GM21367 (cell line): Measurements from ENCODE around the gene ZCWPW2.

Experiments used
- ATAC-seq: cut with Tn5 transposase; IDR thresholded peaks from one replicate; pipeline ENCODE4 v1.9.1; 2021; ENCODE audit not compliant: unreplicated experiment

The ZCWPW2 gene

DNA sequence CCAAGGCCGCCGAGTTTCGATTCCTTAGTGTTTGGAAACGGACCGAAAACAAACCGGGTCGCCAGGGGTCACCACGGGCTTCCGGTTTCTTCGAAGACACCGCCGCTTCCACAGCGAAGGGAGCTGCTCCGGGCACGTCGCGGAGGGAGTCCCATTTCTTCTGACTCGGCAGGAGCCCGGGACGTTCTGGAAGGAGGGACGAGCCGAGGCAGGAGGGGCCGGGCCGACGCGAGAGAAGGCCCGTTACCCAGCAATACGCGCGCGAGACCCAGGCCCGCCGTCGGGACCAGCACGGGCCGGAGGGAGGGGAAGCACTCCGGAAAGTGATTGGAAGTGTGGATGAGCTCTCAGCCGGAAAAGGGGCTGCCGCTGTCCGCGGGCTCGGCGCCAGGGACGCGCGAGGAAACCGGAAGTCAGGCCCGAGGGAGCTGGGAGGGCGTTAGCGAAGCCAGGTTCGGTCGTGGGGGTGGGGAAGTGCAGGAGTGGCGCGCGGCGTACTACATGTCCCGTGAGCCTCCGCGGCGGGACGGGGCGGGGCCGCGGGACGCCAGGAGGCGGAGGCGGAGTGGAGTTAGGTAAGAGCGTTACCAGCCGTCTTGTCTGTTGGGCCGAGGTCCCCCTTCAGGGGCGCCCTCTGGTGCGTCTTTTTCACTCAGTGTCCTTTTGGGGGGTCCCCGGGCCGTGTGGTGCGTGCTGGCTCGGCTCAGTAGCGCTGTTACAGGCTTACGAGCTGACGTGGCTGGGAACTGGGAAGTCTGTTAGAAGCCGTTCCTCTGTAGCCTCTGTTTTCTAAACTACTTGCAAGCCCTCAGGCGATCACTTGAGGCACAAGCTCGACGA, at the start of gene ZCWPW2, which contains the start of gene AZI2:
ZCWPW2 (plus strand) TSS at position 93 of the 840 bp plus-strand sequence. CDS start 64,348 bp downstream, outside the sequence.
AZI2 (minus strand) TSS at position 196 of the 840 bp plus-strand sequence. CDS start 8,207 bp downstream, outside the sequence.
- peak; percentile 88 for ATAC-seq

DNA sequence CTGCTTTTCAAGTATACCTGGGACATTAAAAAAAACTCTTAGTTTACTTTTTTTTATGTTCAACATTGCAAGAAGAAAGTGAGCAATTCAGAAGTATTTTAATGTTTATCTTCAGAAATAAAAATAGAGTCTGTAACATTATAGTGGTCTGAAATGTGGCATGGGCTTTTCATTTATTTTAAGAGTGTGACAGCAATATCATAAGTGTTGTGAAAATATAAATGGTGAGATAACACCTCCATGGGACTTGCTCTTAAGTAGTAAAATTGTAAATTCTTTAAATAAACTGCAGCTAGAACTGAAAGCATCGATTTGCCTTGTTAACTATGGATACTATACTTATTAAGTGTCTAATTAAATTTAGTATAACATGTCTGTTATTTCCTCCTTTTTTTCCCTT, 48.8 kb upstream of the ZCWPW2 start:
- no peak for ATAC-seq

DNA sequence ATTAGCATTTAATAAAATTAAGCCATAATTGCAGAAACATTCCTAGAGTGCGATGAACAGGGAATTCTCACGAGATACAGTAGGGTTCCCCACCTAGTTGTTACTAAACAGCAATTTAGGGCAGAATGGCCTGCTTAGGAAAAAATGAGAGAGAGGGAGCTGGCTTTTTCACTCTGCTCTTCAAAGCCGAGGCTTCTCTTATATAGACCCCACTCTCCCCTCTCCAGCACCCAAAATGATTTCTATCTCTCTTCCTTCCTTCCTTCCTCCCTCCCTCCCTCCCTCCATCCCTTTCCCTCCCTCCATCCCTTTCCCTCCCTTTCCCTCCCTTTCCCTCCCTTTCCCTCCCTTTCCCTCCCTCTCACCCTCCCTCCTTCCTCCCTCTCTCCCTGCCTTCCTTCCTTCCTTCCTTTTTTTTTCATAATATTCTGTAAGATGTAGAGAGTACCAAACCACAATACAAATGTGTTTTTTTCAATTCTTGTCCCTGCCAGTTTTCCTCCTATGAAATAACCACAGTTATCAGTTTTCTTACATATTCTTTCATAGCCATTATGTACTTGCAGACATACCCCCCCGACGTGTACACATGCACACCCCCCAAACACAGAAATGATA, 48.1 kb upstream of the ZCWPW2 start:
- ATAC-seq, result no peak

DNA sequence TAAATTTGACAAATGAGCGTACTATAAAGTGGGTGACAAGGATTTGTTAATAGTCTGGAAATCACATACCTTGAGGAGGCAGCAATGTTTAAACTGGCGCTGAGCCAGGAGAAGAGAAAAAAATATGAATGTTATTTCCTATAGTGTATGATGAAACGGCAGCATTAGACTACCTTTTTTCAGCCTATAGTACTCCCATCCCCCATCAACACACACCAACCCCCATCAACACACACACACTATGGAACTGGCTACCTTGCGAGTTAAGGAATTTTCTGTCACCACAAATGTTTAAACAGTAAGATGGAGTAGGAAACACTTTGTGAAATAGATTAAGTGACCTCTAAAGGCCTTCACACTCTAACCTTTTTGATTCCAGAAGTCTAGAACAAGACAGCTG, 46.8 kb upstream of the ZCWPW2 start:
- ATAC-seq, result no peak

- no peak for ATAC-seq
Measured at GRCh38 chr3:28308196-28308595, 40.3 kb upstream of the ZCWPW2 start.

DNA sequence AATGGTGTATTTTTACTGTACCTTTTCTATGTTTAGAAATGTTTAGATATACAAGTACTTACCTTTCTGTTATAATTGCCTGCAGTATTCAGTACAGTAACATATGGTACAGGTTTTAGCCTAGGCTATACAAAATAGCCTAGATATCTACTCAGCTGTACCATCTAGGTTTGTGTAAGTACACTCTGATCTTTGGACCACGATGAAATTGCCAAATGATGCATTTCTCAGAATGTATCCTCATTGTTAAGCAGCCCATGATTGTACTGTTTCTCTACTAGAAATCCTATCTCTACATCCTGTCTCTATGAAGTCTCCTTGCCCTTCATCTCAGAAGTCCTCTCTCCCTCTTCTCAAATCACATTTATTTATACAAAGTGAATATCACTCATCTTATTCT, 32.8 kb upstream of the ZCWPW2 start:
- ATAC-seq, result no peak

GRCh38 chr3:28316226-28316625, 32.3 kb upstream of the ZCWPW2 start:
- ATAC-seq, result no peak

DNA sequence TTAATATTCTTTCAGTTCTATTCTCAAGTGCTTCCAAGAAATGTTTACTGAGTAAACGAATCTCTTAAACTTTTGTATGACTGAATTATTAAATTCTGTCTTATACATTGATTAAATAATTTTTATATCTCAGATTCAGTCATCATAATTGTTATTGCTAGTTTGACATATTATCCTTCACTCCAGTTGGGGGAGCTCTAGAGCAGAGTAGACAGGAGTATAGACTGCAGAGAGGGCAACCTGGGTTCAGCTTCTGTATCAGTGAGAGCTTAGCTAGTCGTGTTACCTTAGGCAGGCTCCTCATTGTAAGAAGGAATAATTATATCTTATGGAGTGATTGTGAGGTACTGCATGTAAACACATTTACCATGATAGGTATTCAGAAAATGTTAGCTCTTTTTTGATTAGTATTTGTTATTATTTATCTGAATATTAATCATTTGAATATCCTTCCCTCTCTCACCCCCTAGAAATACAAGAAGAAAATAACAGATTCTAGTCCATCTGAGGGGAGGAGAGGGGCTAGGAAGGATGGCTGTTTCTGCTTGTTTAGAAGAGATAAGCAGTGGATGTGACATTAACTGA, 31.0 kb upstream of the ZCWPW2 start:
- ATAC-seq, result peak; percentile 92

DNA sequence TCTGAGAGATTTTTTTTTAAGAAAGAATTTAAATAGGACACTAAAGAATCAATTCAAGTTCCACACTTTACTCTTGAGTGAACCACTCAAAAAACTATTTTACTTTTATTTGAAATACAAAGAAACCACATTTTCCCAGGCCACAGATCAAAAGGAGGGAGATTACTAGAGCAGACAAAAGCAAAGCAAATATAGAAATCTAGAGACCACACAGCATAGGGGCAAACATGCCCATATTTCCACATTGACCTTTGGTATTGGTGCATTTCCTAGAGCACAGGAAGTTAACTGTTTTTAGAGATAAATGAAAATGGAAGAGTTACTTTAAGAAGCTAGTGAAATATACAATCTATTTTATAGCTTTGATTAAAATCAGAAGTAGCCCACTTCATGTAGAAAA, 27.5 kb upstream of the ZCWPW2 start:
- ATAC-seq, result no peak

GRCh38 chr3:28322464-28322863, 26.1 kb upstream of the ZCWPW2 start:
- ATAC-seq, result no peak

DNA sequence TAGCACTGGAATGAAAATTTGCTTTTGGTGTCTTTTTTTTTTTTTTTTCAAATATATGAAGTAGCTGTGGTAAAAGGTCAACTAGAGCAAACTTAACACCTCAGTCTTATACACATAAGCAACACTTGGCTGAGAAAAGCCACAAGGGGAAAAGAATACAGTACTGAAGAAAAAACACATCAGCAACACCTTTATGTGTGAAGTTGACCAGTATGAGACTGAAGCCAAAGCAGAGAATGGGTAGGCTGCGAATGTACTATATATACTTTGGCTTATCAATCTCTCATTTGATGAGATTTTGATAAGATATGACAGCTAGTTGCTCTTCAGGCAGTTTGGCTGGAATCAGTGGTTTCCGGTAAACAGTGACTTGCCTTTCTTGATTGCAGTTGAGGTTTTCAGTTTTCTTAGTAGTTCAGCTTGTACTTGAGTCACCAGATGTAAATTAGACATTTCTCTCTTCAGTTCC, 22.0 kb upstream of the ZCWPW2 start:
- peak; percentile 74 for ATAC-seq

DNA sequence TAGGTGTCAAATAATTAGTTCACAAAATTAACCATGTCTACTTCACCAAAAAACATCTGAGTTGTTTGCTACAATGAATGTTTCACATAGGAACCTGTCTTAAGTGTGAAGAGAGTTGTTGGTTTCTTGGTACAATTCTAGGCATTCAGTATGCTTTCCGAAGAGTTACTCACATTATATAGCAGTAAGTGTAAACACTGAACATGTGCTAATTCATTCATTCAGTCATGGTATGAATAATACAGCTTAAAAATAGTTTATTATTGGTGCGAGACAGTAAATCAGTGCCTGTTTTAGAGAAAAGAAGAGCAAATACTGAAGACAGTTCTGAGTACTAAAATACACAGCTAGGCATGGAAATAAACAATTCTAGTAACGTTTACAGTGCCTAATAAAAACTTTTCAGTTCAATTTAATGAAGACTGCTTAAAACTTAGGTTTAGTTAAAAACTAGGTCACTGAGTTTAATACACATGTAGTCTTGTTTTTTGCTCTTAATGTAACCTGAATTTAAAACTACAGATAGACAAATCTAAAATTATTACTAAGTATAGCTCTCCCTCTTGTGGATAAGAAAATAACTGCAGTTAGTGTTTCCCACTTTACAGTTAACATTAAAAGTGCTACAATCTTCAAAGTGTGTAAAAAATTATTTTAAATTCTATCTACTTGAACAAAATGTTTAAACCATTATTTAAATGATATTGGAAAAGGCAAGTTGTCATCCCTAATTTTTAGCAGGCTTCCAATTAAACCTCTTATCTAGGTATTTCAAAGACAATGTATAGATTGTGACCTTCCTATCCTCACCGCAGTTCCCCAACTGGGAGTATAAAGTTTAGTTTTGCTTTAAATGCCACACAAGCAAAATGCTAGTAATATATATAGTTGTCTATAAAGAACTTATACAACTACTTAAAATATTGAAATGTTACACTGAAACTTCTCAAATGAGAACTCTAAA, 20.1 kb upstream of the ZCWPW2 start:
- no peak for ATAC-seq

DNA sequence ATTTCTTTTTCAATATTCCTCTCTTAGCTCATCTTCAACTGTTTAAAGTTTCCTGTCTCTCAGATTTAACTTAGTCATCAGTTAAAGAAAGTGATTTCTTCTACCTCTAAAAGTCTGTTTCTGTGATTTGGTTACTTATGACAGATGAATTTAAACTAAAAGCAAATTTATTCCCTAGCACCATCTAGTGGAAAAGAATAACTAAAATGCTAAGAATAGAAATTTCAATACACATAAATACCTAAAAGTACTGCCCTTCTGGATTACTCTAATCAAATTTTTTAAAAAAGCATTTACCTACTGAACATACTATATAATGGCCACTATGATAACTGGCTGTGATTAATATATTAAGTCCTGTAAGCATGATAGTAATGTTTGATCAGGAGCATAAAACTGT, 14.0 kb upstream of the ZCWPW2 start:
- ATAC-seq, result no peak

- no peak for ATAC-seq
Measured at GRCh38 chr3:28335246-28335645, 13.3 kb upstream of the ZCWPW2 start.

DNA sequence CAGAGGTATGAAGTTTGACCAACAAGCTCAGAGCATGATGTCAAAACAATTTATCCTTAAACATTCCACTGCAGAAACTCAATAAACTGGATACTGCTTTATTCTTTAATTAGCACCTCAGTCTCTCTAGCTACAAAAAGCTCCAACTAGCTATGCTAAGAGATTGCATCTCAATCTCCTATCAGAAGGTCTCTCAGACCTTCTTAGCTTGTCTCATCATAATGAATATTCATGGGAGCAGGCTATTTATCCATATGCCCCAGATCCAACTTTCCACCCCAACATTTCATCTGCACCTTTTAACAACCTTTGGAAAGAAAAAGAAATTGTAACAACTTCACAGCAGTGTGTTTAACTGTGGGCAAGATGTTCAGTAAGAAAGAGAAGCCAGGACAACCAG, 11.3 kb upstream of the ZCWPW2 start:
- ATAC-seq, result no peak

- no peak for ATAC-seq
Measured at GRCh38 chr3:28343144-28343543, 5.4 kb upstream of the ZCWPW2 start.

DNA sequence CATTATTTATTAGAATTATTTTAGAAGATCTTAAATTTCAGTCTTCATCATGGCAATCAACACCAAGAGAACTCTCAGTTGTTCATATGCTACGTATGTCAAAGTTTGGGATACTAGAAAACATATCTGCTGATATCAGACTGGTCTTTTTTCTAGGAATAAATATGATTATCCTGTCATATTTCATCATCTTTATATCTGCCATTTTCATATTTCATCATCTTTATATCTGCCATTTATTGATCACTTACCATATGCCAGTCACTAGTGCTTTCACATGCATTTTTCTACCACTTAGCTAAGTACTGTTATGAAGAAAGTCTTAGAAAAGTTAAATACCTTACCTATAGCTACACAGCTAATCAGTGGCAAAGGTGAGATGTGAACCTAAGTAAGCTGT, 2.8 kb upstream of the ZCWPW2 start:
- no peak for ATAC-seq

GRCh38 chr3:28347374-28348264, 902 bp upstream of the ZCWPW2 start:
- no peak for ATAC-seq

DNA sequence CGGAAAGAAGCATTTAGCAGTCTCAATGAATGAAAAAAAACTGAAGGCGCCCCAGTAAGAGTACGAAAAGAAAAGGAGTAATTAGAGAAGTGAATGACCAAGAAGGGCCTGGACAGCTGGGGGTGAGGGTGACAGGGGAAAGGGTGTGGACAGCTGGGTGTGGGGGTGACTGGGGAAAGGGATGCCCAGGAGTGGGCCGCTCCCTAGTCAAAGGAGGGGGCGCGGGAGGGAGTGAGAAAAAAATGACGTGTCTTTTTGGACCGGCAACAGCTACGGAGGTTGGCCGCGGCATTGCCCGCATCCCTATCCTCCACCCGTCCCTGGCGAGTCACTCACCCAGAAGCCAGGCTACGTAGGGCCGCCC, 274 bp upstream of the ZCWPW2 start:
- ATAC-seq, result no peak

GRCh38 chr3:28349469-28350000, 1.0 kb downstream of the ZCWPW2 start:
- ATAC-seq, result no peak
